Nephron progenitor cell (in vitro differentiated cells): ENCODE measurements around the gene YBX3.
A peak's percentile ranks its signal among the peaks of the same experiment; 100 is the strongest.

Source experiments
- DNase-seq: peaks from one replicate; pipeline ENCODE4 v3.0.0; 2021
- H3K27ac Mint-ChIP-seq: 2 replicates; pipeline ENCODE4 v1.8.0; 2021; ENCODE audit warnings: mild to moderate bottlenecking, moderate library complexity, mixed read lengths
- H3K27me3 Mint-ChIP-seq: 2 replicates; pipeline ENCODE4 v1.8.0; 2021; ENCODE audit warnings: mild to moderate bottlenecking, low read depth, mixed read lengths; ENCODE audit not compliant: poor library complexity
- H3K36me3 Mint-ChIP-seq: 2 replicates; pipeline ENCODE4 v1.8.0; 2021; ENCODE audit warnings: low read depth, mixed read lengths
- H3K4me1 Mint-ChIP-seq: 2 replicates; pipeline ENCODE4 v1.8.0; 2021; ENCODE audit warnings: mixed read lengths
- H3K4me3 Mint-ChIP-seq: 2 replicates; pipeline ENCODE4 v1.8.0; 2021; ENCODE audit warnings: mild to moderate bottlenecking, moderate library complexity, mixed read lengths
- H3K9me3 Mint-ChIP-seq: 2 replicates; pipeline ENCODE4 v1.8.0; 2021; ENCODE audit warnings: mild to moderate bottlenecking, moderate library complexity, mixed read lengths
- CTCF ChIP-seq: fragments of 200-600 bp; sonication (generic); IDR thresholded peaks from 2 replicates; pipeline ENCODE4 v1.5.0; 2021; ENCODE audit warnings: antibody characterized with exemption

The YBX3 gene

GRCh38 chr12:10716277-10716676, 6.8 kb downstream of the YBX3 start:
- H3K27ac Mint-ChIP-seq, result peak overlapping the region; percentile 94
- no peaks in the 10 kb centered on the region for H3K9me3 Mint-ChIP-seq
- H3K4me1 Mint-ChIP-seq, result peaks cover 60% of the 10 kb centered on the region
- peak overlapping the region; percentile 95 for H3K4me3 Mint-ChIP-seq
- TF ChIP-seq CTCF, result no peak
- H3K27me3 Mint-ChIP-seq, result no peaks in the 10 kb centered on the region
- no peak for DNase-seq
- H3K36me3 Mint-ChIP-seq, result peaks cover 43% of the 10 kb centered on the region

DNA sequence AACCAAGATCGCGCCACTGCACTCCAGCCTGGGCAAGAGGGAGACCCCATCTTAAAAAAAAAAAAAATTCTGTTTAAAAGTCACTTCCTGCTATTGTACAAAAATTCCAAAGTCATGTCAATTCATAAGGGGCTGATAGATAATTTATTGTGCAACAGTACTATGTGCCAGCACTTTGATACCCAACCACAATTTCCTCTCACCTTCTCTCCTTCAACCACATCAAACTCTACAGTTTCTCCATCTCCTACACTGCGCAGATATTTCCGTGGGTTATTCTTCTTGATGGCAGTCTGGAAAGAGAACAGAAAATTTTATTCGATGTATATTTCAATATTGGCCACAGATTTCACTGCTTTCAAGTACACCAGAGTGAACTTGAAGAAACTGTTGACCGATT, 7.6 kb downstream of the YBX3 start:
- H3K27me3 Mint-ChIP-seq, result no peaks in the 10 kb centered on the region
- no peak for TF ChIP-seq CTCF
- H3K4me1 Mint-ChIP-seq, result peaks cover 53% of the 10 kb centered on the region
- H3K27ac Mint-ChIP-seq, result peak overlapping the region; percentile 1
- DNase-seq, result no peak
- no peak overlapping the region for H3K4me3 Mint-ChIP-seq
- peaks cover 45% of the 10 kb centered on the region for H3K36me3 Mint-ChIP-seq
- H3K9me3 Mint-ChIP-seq, result no peaks in the 10 kb centered on the region

- Mint-ChIP-seq H3K27me3 (no peaks in the 10 kb centered on the region), H3K27ac (peak overlapping the region; percentile 6), H3K4me1 (no peaks in the 10 kb centered on the region), H3K4me3 (no peak overlapping the region), H3K9me3 (no peaks in the 10 kb centered on the region), H3K36me3 (peaks cover 81% of the 10 kb centered on the region)
- DNase-seq, result no peak
- no peak for TF ChIP-seq CTCF
Observed at GRCh38 chr12:10709808-10710207, 13.3 kb downstream of the YBX3 start.

- no peak for TF ChIP-seq CTCF
- no peaks in the 10 kb centered on the region for H3K9me3 Mint-ChIP-seq
- H3K4me1 Mint-ChIP-seq, result no peaks in the 10 kb centered on the region
- no peak overlapping the region for H3K27ac Mint-ChIP-seq
- no peak for DNase-seq
- H3K27me3 Mint-ChIP-seq, result no peaks in the 10 kb centered on the region
- H3K4me3 Mint-ChIP-seq, result no peak overlapping the region
- H3K36me3 Mint-ChIP-seq, result peaks cover 83% of the 10 kb centered on the region
Observed at GRCh38 chr12:10708862-10709261, 14.3 kb downstream of the YBX3 start.

GRCh38 chr12:10705655-10706054, 17.5 kb downstream of the YBX3 start:
- no peaks in the 10 kb centered on the region for H3K4me1 Mint-ChIP-seq
- DNase-seq, result no peak
- no peaks in the 10 kb centered on the region for H3K9me3 Mint-ChIP-seq
- peaks cover 74% of the 10 kb centered on the region for H3K36me3 Mint-ChIP-seq
- H3K27me3 Mint-ChIP-seq, result no peaks in the 10 kb centered on the region
- no peak for TF ChIP-seq CTCF
- H3K27ac Mint-ChIP-seq, result no peak overlapping the region
- no peak overlapping the region for H3K4me3 Mint-ChIP-seq

DNA sequence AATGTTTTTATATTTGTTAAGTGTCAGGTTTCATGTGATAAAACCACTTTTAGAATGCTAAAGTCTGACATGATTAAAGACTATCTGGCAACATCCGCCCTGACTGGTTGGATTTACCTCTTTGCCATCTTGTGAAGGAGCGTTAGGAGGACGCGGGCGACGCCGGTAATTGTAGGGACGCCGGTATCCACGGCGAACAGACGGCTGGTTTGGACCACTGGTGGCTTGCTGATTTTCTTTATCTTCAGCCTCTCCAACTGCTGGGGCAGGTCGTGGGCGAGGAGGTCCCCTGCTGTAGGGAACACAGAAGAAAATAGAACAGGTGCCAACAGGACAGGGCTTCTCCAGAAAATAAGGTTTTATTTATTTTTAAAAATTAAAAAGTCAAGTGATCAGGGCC, 21.3 kb downstream of the YBX3 start:
- H3K36me3 Mint-ChIP-seq, result peaks cover 74% of the 10 kb centered on the region
- no peak overlapping the region for H3K4me3 Mint-ChIP-seq
- no peak overlapping the region for H3K27ac Mint-ChIP-seq
- no peaks in the 10 kb centered on the region for H3K27me3 Mint-ChIP-seq
- H3K4me1 Mint-ChIP-seq, result no peaks in the 10 kb centered on the region
- no peak for TF ChIP-seq CTCF
- H3K9me3 Mint-ChIP-seq, result no peaks in the 10 kb centered on the region
- no peak for DNase-seq
